HCT116 (cell line): Measurements from ENCODE around the gene ANO8.

Experiments used
- CBX3 ChIP-seq: IDR thresholded peaks from 2 replicates; pipeline ENCODE4 v1.6.1; 2012; ENCODE audit warnings: low read depth
- CEBPB ChIP-seq: IDR thresholded peaks from 2 replicates; pipeline ENCODE4 v1.6.1; 2012; ENCODE audit warnings: low read depth
- EGR1 ChIP-seq: IDR thresholded peaks from 2 replicates; pipeline ENCODE4 v1.6.1; 2012; ENCODE audit warnings: low read depth
- EZH2 ChIP-seq: fragments of 200-600 bp; sonication (generic); IDR thresholded peaks from 2 replicates; pipeline ENCODE4 v1.6.1; 2017; ENCODE audit warnings: antibody characterized with exemption, mixed run types
- FOSL1 ChIP-seq: IDR thresholded peaks from 2 replicates; pipeline ENCODE4 v1.6.1; 2012; ENCODE audit warnings: low read depth
- POLR2A ChIP-seq: IDR thresholded peaks from 2 replicates; pipeline ENCODE4 v1.7.0; 2011; ENCODE audit warnings: borderline replicate concordance; ENCODE audit not compliant: insufficient read depth, insufficient read length; ENCODE audit errors: extremely low read depth
- POLR2AphosphoS5 ChIP-seq: IDR thresholded peaks from 2 replicates; pipeline ENCODE4 v1.6.1; 2011; ENCODE audit warnings: mild to moderate bottlenecking, low read depth, low read length, moderate library complexity
- SIN3A ChIP-seq: IDR thresholded peaks from 2 replicates; pipeline ENCODE4 v1.6.1; 2012; ENCODE audit warnings: low read depth
- TF ChIP-seq, protein P1 (sequence below), 3 experiments: fragments of 200-600 bp in 1 of 3; sonication (generic) in 1 of 3; IDR thresholded peaks in 2 of 3; conservative IDR thresholded peaks in 1 of 3; 2 replicates each; pipeline ENCODE4 v1.5.1; 2012 to 2017; ENCODE audit warnings: low read depth in 2 of 3, low read length in 2 of 3, antibody characterized with exemption in 1 of 3, borderline replicate concordance in 1 of 3, control low read depth in 1 of 3, mild to moderate bottlenecking in 1 of 3, mixed read lengths in 1 of 3, mixed run types in 1 of 3, moderate library complexity in 1 of 3; ENCODE audit not compliant: insufficient read depth in 1 of 3
- TF ChIP-seq, protein P2 (sequence below): IDR thresholded peaks from 2 replicates; pipeline ENCODE4 v1.6.1; 2012

DNA sequence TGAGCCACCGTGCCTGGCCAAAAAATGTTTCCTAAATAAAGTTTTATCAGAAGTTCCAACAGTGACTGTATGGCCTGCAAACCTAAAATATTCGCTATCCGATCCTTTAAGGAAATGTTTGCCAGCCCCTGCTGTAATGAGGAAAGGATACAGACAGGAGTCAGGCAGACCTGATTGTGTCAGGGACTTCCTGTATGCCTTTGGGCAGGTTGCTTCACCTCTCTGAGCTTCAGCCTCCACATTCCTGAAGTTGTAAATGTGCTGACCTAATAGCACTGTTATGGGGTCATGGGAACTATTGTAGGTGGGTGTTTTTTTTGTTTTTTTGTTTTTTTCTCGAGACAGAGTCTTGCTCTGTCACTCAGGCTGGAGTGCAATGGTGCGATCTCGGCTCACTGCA lies 37.7 kb downstream of the ANO8 start:
- TF ChIP-seq CEBPB (no peak), POLR2AphosphoS5 (no peak), SIN3A (no peak), POLR2A (no peak), CBX3 (no peak), FOSL1 (no peak), EZH2 (no peak), EGR1 (no peak)
- TF ChIP-seq, protein P1, sequence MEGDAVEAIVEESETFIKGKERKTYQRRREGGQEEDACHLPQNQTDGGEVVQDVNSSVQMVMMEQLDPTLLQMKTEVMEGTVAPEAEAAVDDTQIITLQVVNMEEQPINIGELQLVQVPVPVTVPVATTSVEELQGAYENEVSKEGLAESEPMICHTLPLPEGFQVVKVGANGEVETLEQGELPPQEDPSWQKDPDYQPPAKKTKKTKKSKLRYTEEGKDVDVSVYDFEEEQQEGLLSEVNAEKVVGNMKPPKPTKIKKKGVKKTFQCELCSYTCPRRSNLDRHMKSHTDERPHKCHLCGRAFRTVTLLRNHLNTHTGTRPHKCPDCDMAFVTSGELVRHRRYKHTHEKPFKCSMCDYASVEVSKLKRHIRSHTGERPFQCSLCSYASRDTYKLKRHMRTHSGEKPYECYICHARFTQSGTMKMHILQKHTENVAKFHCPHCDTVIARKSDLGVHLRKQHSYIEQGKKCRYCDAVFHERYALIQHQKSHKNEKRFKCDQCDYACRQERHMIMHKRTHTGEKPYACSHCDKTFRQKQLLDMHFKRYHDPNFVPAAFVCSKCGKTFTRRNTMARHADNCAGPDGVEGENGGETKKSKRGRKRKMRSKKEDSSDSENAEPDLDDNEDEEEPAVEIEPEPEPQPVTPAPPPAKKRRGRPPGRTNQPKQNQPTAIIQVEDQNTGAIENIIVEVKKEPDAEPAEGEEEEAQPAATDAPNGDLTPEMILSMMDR (IDR thresholded peaks at IDR 0.05 in 2 of 3, conservative IDR thresholded peaks at IDR 0.05 in 1 of 3; ENCODE audit: borderline replicate concordance in 1 of 3, insufficient read depth in 1 of 3, low read depth in 2 of 3, low read length in 2 of 3): no peak
- TF ChIP-seq, protein P2, sequence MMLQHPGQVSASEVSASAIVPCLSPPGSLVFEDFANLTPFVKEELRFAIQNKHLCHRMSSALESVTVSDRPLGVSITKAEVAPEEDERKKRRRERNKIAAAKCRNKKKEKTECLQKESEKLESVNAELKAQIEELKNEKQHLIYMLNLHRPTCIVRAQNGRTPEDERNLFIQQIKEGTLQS: no peak
